ENCODE results near the gene PTPRN2. TPM values are rescaled to one million over a fixed set of nuclear protein-coding genes. Genes with fewer than 3 reads are reported as not detected.

The PTPRN2 gene
- total and polyA plus RNA-seq, 2 donors (not counting 3 experiments of a cell fraction or from before 2014, with no cell fraction given), result 0.62 to 0.88 TPM

- POLR2A ChIA-PET, result no interaction called here
- TSS peak; percentile 45 for BruUV-seq (replicated peaks)
- CTCF ChIA-PET, result no interaction called here
Measured at GRCh38 chr7:157568106-157568769, 1019.4 kb downstream of the PTPRN2 start.

More at GRCh38 chr7:157568106-157568769, 1019.4 kb downstream of the PTPRN2 start:
- no peaks in the 10 kb centered on the region for H3K27me3 ChIP-seq (ENCODE audit: control insufficient read depth in 2 of 2, insufficient read depth in 2 of 2, low read length in 2 of 2)
- H3K27ac ChIP-seq (ENCODE audit: insufficient read depth, low read depth, low read length), result no peak overlapping the region
- H3K79me2 ChIP-seq (ENCODE audit: control insufficient read depth, insufficient read depth, low read length), result no peaks in the 10 kb centered on the region
- TF ChIP-seq JUN (IDR thresholded peaks at IDR 0.05; ENCODE audit: borderline replicate concordance, insufficient read depth, insufficient read length, low read depth) (no peak), EZH2 (IDR thresholded peaks at IDR 0.05; ENCODE audit: borderline replicate concordance, low read depth, low read length, severe bottlenecking) (no peak), POLR2A (IDR thresholded peaks at IDR 0.05; ENCODE audit: low read depth, low read length) (no peak), CTCF (IDR thresholded peaks at IDR 0.05; ENCODE audit: extremely low read depth in 1 of 2, insufficient read depth in 1 of 2, low read depth in 1 of 2, low read length in 2 of 2) (no peak), GATA2 (IDR thresholded peaks at IDR 0.05; ENCODE audit: insufficient read depth, insufficient read length, low read depth, low read length) (no peak), POLR2AphosphoS5 (IDR thresholded peaks at IDR 0.05; ENCODE audit: insufficient read depth, low read depth, low read length) (no peak), FOS (IDR thresholded peaks at IDR 0.05; ENCODE audit: borderline replicate concordance, insufficient read depth, low read length) (no peak), MYC (IDR thresholded peaks at IDR 0.05; ENCODE audit: low read depth, low read length) (no peak)
- TF ChIP-seq, protein P1, sequence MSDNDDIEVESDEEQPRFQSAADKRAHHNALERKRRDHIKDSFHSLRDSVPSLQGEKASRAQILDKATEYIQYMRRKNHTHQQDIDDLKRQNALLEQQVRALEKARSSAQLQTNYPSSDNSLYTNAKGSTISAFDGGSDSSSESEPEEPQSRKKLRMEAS (IDR thresholded peaks at IDR 0.05; ENCODE audit: insufficient read depth, insufficient read length), result no peak
- H3K4me3 ChIP-seq (replicated peaks in 1 of 3; ENCODE audit: insufficient read depth in 1 of 3, low read depth in 1 of 3, low read length in 3 of 3), result peak overlapping the region; percentile 4 to 35 (median 29)
- no peaks in the 10 kb centered on the region for H3K9me3 ChIP-seq (replicated peaks; ENCODE audit: control insufficient read depth, insufficient read depth, low read length)
- H2AFZ ChIP-seq (ENCODE audit: low read depth, low read length), result peak overlapping the region; percentile 74
- no peak for DNase-seq (ENCODE audit: low read depth, low spot score)
- H3K9me1 ChIP-seq (replicated peaks; ENCODE audit: control insufficient read depth, extremely low read depth, insufficient read depth, low read length), result no peaks in the 10 kb centered on the region
- intact Hi-C loops (cut with micrococcal nuclease), result loop anchor here (5.0 kb wide), 1 partner anchor 136 kb away; no protein-coding TSS in a partner anchor
- H3K4me2 ChIP-seq (ENCODE audit: insufficient read depth, low read length), result peak overlapping the region; percentile 30
- peak overlapping the region; percentile 31 for H3K9ac ChIP-seq (replicated peaks; ENCODE audit: extremely low read depth, insufficient read depth, low read length)
- H3K36me3 ChIP-seq (ENCODE audit: control insufficient read depth in 2 of 2, extremely low read depth in 1 of 2, insufficient read depth in 2 of 2, low read length in 2 of 2), result no peaks in the 10 kb centered on the region
- FAIRE-seq, result no peak
- H4K20me1 ChIP-seq (replicated peaks; ENCODE audit: control insufficient read depth, extremely low read depth, insufficient read depth, low read length), result no peaks in the 10 kb centered on the region
- H3K4me1 ChIP-seq (ENCODE audit: control insufficient read depth, extremely low read depth, insufficient read depth, low read length), result no peaks in the 10 kb centered on the region
- dilution Hi-C loops (cut with MboI; ENCODE audit: extremely low pct_ligation_motif_present, low sequenced_read_pairs), result no loop called here

Data from endothelial cell of umbilical vein (primary cell).